Fibroblast of lung (primary cell): ENCODE results near the gene SLF1. TPM values are rescaled to one million over a fixed set of nuclear protein-coding genes. Genes with fewer than 3 reads are reported as not detected.
A peak's percentile ranks its signal among the peaks of the same experiment; 100 is the strongest.

Experiments used
- DNase-seq, 2 donors: peaks; one replicate each; pipeline versions ENCODE4 v3.0.0 to v3.0.0-alpha.2; 2010; ENCODE audit warnings: low read depth in 2 of 2
- H2AFZ ChIP-seq: 2 replicates; pipeline ENCODE4 v1.5.1; 2012; ENCODE audit warnings: low read length, control low read depth, inconsistent platforms
- H3K27ac ChIP-seq: 2 replicates; pipeline ENCODE4 v1.5.1; 2011; ENCODE audit warnings: low read length, control low read depth; ENCODE audit not compliant: insufficient read depth
- H3K27me3 ChIP-seq: 2 replicates; pipeline ENCODE4 v1.5.1; 2011; ENCODE audit warnings: mild to moderate bottlenecking, low read length; ENCODE audit not compliant: control insufficient read depth, insufficient read depth
- H3K36me3 ChIP-seq: 2 replicates; pipeline ENCODE4 v1.5.1; 2011; ENCODE audit warnings: low read length; ENCODE audit not compliant: control insufficient read depth, insufficient read depth
- H3K4me1 ChIP-seq: 2 replicates; pipeline ENCODE4 v1.5.1; 2011; ENCODE audit warnings: low read length; ENCODE audit not compliant: control insufficient read depth, insufficient read depth; ENCODE audit errors: extremely low read depth
- H3K4me2 ChIP-seq: 2 replicates; pipeline ENCODE4 v1.5.1; 2011; ENCODE audit warnings: low read length, control low read depth; ENCODE audit not compliant: insufficient read depth; ENCODE audit errors: extremely low read depth
- H3K4me3 ChIP-seq, 4 experiments: fragments of 200-600 bp in 1 of 4; sonication (generic) in 1 of 4; replicated peaks in 1 of 4; 2 replicates each; pipeline ENCODE4 v1.5.1; 2011 to 2016; ENCODE audit warnings: low read length in 4 of 4, low read depth in 3 of 4, mild to moderate bottlenecking in 3 of 4, control low read depth in 2 of 4, inconsistent platforms in 1 of 4, mixed read lengths in 1 of 4; ENCODE audit not compliant: insufficient read depth in 1 of 4; ENCODE audit errors: control extremely low read depth in 1 of 4
- H3K79me2 ChIP-seq: 2 replicates; pipeline ENCODE4 v1.5.1; 2012; ENCODE audit warnings: mild to moderate bottlenecking, low read length, inconsistent platforms; ENCODE audit not compliant: control insufficient read depth, insufficient read depth
- H3K9ac ChIP-seq: 2 replicates; pipeline ENCODE4 v1.5.1; 2011; ENCODE audit warnings: mild to moderate bottlenecking, low read length, control low read depth; ENCODE audit not compliant: insufficient read depth
- H3K9me3 ChIP-seq: 2 replicates; pipeline ENCODE4 v1.5.1; 2012; ENCODE audit warnings: low read depth, low read length; ENCODE audit not compliant: control insufficient read depth, insufficient read depth
- H4K20me1 ChIP-seq: 2 replicates; pipeline ENCODE4 v1.5.1; 2011; ENCODE audit warnings: low read length; ENCODE audit not compliant: control insufficient read depth, insufficient read depth; ENCODE audit errors: extremely low read depth
- CTCF ChIP-seq, 2 donors: IDR thresholded peaks in 1 of 2; conservative IDR thresholded peaks in 1 of 2; 1 replicate in 1 of 2; 2 replicates in 1 of 2; pipeline ENCODE4 v1.5.1; 2011 to 2012; ENCODE audit warnings: low read length in 2 of 2, control low read depth in 1 of 2, inconsistent platforms in 1 of 2, low read depth in 1 of 2, mild to moderate bottlenecking in 1 of 2
- EZH2 ChIP-seq: IDR thresholded peaks from 2 replicates; pipeline ENCODE4 v1.5.1; 2012; ENCODE audit warnings: low read length, control low read depth, mild to moderate bottlenecking; ENCODE audit errors: missing control alignments
- polyA plus RNA-seq, 2 donors: library from polyadenylated mRNA; depleted of rRNA in 1 of 2; stranded (reverse) in 1 of 2; unstranded in 1 of 2; fragments of >200 nt; gene quantifications; 2 replicates each; pipeline ENCODE4 v1.2.1, GENCODE V29; 2011 to 2012; ENCODE audit warnings: missing spikeins in 1 of 2
- total RNA-seq: library from RNA; depleted of rRNA; stranded (reverse); fragments of >200 nt; gene quantifications from 2 replicates; pipeline ENCODE4 v1.2.1, GENCODE V29; 2014

SLF1 gene
- total and polyA plus RNA-seq, 2 donors (not counting 1 experiment from before 2014, with no cell fraction given), result 3.1 to 4.5 TPM

GRCh38 chr5:94613583-94613982 lies 4.9 kb upstream of the SLF1 start:
- H3K4me2 ChIP-seq, result no peak overlapping the region
- H3K4me1 ChIP-seq, result no peaks in the 10 kb centered on the region
- TF ChIP-seq EZH2 (no peak), CTCF (conservative IDR thresholded peaks at IDR 0.05 in 1 of 2, IDR thresholded peaks at IDR 0.05 in 1 of 2; ENCODE audit: low read depth in 1 of 2, low read length in 2 of 2) (peak in 1 of 2 donors; percentile 31)
- H3K9ac ChIP-seq, result no peak overlapping the region
- H3K27ac ChIP-seq, result no peak overlapping the region
- H4K20me1 ChIP-seq, result no peaks in the 10 kb centered on the region
- no peaks in the 10 kb centered on the region for H3K9me3 ChIP-seq
- H3K36me3 ChIP-seq, result no peaks in the 10 kb centered on the region
- H3K27me3 ChIP-seq, result no peaks in the 10 kb centered on the region
- H3K79me2 ChIP-seq, result peaks cover 4% of the 10 kb centered on the region
- DNase-seq, result peak; percentile 1 to 31
- H3K4me3 ChIP-seq, result no peak overlapping the region
- H2AFZ ChIP-seq, result no peak overlapping the region

- H3K27ac ChIP-seq, result no peak overlapping the region
- no peaks in the 10 kb centered on the region for H3K9me3 ChIP-seq
- no peak for DNase-seq
- no peak overlapping the region for H3K9ac ChIP-seq
- no peak overlapping the region for H3K4me3 ChIP-seq
- H4K20me1 ChIP-seq, result no peaks in the 10 kb centered on the region
- no peaks in the 10 kb centered on the region for H3K4me1 ChIP-seq
- H2AFZ ChIP-seq, result no peak overlapping the region
- H3K4me2 ChIP-seq, result no peak overlapping the region
- TF ChIP-seq CTCF (conservative IDR thresholded peaks at IDR 0.05 in 1 of 2, IDR thresholded peaks at IDR 0.05 in 1 of 2; ENCODE audit: low read depth in 1 of 2, low read length in 2 of 2) (no peak), EZH2 (no peak)
- no peaks in the 10 kb centered on the region for H3K36me3 ChIP-seq
- no peaks in the 10 kb centered on the region for H3K27me3 ChIP-seq
- H3K79me2 ChIP-seq, result peaks cover 8% of the 10 kb centered on the region
These were observed 4.2 kb upstream of the SLF1 start for GRCh38 chr5:94614156-94614805.

- no peak overlapping the region for H3K4me2 ChIP-seq
- peaks cover 17% of the 10 kb centered on the region for H3K79me2 ChIP-seq
These were observed 2.6 kb upstream of the SLF1 start for GRCh38 chr5:94615862-94616261.

More at GRCh38 chr5:94615862-94616261, 2.6 kb upstream of the SLF1 start:
- DNase-seq, result no peak
- H2AFZ ChIP-seq, result no peak overlapping the region
- no peak for TF ChIP-seq EZH2
- no peak for TF ChIP-seq CTCF (conservative IDR thresholded peaks at IDR 0.05 in 1 of 2, IDR thresholded peaks at IDR 0.05 in 1 of 2; ENCODE audit: low read depth in 1 of 2, low read length in 2 of 2)
- no peak overlapping the region for H3K4me3 ChIP-seq
- H3K9ac ChIP-seq, result no peak overlapping the region
- no peaks in the 10 kb centered on the region for H3K4me1 ChIP-seq
- H3K36me3 ChIP-seq, result no peaks in the 10 kb centered on the region
- H3K9me3 ChIP-seq, result no peaks in the 10 kb centered on the region
- H3K27ac ChIP-seq, result no peak overlapping the region
- no peaks in the 10 kb centered on the region for H3K27me3 ChIP-seq
- no peaks in the 10 kb centered on the region for H4K20me1 ChIP-seq
